GM18868 (cell line): ENCODE results near the gene CT45A5.
"Not testable (repeated sequence)": the region's sequence is repeated elsewhere in the genome, so short reads cannot be mapped to it uniquely, and the experiment has no call there.

Experiments
- ATAC-seq: cut with Tn5 transposase; IDR thresholded peaks from one replicate; pipeline ENCODE4 v1.9.1; 2021; ENCODE audit warnings: mild to moderate bottlenecking, moderate library complexity; ENCODE audit not compliant: unreplicated experiment

CT45A5 gene, protein sequence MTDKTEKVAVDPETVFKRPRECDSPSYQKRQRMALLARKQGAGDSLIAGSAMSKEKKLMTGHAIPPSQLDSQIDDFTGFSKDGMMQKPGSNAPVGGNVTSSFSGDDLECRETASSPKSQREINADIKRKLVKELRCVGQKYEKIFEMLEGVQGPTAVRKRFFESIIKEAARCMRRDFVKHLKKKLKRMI

DNA sequence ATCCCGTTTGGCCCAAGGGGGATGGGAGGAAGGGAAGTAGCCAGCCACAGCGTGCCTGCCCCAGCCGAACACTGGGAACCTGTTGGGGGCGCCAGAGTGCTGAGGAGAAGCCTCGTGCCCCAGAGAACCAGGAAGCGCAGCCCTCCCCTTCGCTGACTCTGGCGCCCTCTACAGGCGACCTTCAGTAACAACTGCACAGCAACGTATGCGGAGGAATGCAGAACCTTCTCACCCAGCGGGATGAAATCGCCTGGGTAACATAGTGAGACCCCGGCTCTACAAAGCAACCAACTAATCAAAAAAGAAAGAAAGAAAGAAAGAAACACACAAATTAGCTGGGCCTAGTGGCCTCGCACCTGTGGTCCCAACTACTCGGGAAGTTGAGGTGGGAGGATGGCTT lies at the start of gene CT45A5:
Gene CT45A5 (minus strand): TSS at position 101 of the 400 bp plus-strand sequence. CDS start 3,774 bp downstream, outside the sequence.
- not testable (repeated sequence) for ATAC-seq

- not testable (repeated sequence) for ATAC-seq
Measured at GRCh38 chrX:135819912-135820311, 34.6 kb upstream of the CT45A5 start, which contains the start of gene CT45A2. TSS of gene CT45A2 (minus strand) at chrX:135820012. CDS start at chrX:135816265, 3,747 bp downstream.

GRCh38 chrX:135802687-135803086 lies 17.4 kb upstream of the CT45A5 start, which contains the start of gene CT45A6:
TSS of gene CT45A6 (minus strand) at chrX:135802787. CDS start at chrX:135798993, 3,794 bp downstream.
- not testable (repeated sequence) for ATAC-seq

DNA sequence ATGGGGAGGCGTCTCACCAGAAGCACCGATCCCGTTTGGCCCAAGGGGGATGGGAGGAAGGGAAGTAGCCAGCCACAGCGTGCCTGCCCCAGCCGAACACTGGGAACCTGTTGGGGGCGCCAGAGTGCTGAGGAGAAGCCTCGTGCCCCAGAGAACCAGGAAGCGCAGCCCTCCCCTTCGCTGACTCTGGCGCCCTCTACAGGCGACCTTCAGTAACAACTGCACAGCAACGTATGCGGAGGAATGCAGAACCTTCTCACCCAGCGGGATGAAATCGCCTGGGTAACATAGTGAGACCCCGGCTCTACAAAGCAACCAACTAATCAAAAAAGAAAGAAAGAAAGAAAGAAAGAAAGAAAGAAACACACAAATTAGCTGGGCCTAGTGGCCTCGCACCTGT lies 17.2 kb downstream of the CT45A5 start, which contains the start of gene CT45A3:
Gene CT45A3 (minus strand): TSS at position 101 of the 400 bp plus-strand sequence. CDS start 3,747 bp downstream, outside the sequence.
- ATAC-seq, result not testable (repeated sequence)

GRCh38 chrX:135744739-135745138 lies 40.6 kb downstream of the CT45A5 start:
- not testable (repeated sequence) for ATAC-seq

GRCh38 chrX:135741192-135741715 lies 44.0 kb downstream of the CT45A5 start:
- no peak for ATAC-seq

DNA sequence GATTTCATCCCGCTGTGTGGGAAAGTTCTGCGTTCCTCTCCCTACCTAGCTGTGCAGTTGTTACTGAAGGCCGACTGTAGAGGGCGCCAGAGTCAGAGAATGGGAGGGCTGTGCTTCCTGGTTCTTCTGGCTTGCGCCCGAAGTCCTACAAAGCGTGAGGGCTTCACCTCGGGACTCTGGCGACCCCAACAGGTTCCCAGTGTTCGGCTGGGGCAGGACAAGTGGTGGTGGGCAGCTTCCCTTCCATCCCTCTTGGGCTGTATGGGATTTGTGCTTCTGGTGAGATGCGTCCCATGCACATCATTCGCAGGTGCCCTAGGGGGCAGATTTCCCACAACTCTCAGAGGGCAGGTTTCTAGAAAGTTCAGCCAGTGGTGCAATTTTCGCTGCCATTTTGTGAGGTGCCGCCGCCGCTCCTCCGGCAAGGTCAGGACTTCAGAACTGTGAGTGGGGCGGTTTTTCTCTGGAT lies 44.6 kb downstream of the CT45A5 start:
- peak; percentile 83 for ATAC-seq

GRCh38 chrX:135737366-135738071 lies 47.8 kb downstream of the CT45A5 start:
- peak; percentile 55 for ATAC-seq

DNA sequence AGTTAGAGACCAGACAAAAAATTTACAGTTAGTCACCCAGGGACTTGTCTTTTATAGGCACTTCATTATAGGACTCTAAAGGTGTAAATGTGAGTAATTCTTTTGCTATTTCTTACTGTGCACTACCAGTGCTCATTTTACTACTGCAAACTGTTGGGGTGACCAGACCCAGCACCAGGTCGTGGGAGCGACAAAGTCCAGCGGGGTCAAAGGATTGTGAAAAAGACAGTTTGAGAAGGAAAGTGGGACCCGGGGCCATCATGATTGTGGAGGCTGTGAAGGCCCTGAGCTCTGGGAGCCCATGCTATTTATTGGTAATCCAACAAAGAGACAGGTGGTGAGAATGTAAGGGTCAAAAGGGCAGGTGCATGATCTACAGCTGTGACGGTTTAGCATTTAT lies 50.6 kb downstream of the CT45A5 start:
- not testable (repeated sequence) for ATAC-seq
